ENCODE data around the gene ILF3.

Gene ILF3

GRCh38 chr19:10653732-10654609 is at the start of gene ILF3:
Gene ILF3 (plus strand): TSS chr19:10654346. CDS start chr19:10670606, 16,260 bp downstream.
- peak; percentile 98 for DNase-seq

- no peak for DNase-seq
Measured at GRCh38 chr19:10604460-10604980, 49.6 kb upstream of the ILF3 start.

GRCh38 chr19:10611907-10612306 is 42.2 kb upstream of the ILF3 start:
- no peak for DNase-seq

- DNase-seq = no peak
Measured at GRCh38 chr19:10612499-10613119, 41.5 kb upstream of the ILF3 start.

GRCh38 chr19:10615429-10616023 is 38.6 kb upstream of the ILF3 start:
- no peak for DNase-seq

DNA sequence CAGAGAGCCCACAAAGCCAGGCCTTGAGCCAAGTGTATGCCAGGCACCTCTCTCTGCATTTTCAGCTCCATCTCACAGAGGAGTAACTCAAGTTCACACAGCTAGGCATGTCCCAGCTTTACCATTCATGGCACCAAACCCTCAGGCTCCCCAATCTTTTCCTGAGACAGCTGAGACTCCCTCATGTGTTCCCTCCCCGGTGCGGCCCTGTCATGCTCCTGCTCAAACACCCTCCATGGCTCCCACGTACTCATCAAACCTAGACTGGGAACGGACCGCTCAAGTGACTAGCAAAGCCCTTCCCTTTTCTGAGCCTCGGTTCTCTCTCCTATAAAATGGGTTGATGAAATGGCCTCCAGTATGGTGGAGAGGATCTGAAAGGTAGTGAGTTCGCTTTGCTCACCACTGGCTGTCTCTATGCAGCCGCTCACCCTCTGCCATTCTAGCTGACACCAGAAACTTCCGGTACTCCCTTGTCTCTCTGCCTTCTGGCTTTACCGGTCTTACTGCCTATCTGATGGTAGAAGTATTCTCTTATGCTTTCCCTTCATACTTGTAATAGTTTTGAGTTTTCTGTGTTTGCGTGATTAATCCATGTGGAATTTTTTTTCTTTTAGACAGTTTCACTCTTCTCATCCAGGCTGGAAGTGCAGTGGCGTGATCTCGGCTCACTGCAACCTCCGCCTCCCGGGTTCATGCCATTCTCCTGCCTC is 36.6 kb upstream of the ILF3 start:
- DNase-seq = no peak

GRCh38 chr19:10618846-10619245 is 35.3 kb upstream of the ILF3 start:
- no peak for DNase-seq

GRCh38 chr19:10620786-10621185 is 33.4 kb upstream of the ILF3 start:
- no peak for DNase-seq

DNA sequence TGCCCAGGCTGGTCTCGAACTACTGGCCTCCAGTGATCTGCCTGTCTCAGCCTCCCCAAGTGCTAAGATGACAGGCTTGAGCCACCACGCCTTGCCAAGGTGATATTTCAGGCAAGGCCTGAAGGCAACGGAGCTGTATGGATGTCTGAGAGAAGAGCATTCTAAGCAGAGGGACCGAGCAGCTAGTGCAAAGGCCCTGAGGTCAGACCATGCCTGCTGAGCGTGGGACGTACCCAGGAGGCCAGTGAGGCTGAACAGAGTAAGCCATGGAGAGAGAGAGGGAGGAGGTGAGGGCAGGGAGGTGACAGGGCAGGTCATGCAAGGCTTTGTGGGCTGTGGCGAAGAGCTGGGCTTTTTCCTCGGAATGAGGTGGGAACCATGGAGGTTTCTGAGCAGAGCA is 32.2 kb upstream of the ILF3 start:
- DNase-seq = no peak

- DNase-seq = no peak
Measured at GRCh38 chr19:10624585-10624984, 29.6 kb upstream of the ILF3 start.

- no peak for DNase-seq
Measured at GRCh38 chr19:10625003-10625761, 29.0 kb upstream of the ILF3 start, which contains the start of gene SLC44A2. Gene SLC44A2 (plus strand): TSS chr19:10625553. CDS start chr19:10625634, 81 bp downstream.

DNA sequence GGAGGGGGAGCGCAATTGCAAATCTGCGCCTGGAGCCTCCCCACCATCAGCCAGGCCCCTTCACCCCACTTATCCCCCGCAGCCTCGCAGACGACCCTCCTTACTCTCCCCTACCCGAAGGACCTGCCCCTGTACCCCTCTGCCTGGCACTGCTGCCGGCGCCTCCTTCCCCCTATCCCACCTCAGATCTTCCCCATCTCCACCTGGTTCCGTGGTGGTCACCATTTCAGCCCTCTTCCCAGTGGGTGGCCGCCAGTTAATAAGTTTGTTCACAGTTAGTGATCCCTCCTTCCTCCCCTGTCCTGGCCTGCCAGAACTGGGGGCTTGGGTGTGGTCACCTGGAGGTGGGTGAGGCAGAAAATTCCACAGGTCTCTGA is 28.4 kb upstream of the ILF3 start:
- no peak for DNase-seq

- no peak for DNase-seq
Measured at GRCh38 chr19:10631874-10632273, 22.3 kb upstream of the ILF3 start.

GRCh38 chr19:10634430-10634829 is 19.7 kb upstream of the ILF3 start:
- no peak for DNase-seq

DNA sequence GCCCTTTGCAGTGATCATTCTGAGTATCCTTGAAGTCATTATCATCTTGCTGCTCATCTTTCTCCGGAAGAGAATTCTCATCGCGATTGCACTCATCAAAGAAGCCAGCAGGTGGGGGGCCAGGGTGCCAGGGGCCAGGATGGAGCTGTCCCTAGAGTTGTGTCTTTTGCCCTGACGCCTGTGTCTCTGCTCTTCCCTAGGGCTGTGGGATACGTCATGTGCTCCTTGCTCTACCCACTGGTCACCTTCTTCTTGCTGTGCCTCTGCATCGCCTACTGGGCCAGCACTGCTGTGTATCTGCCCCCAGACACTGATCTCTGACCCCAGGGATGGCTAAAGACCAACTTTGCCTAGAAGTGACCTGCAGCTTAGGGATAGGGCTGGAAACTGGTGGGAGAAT is 19.2 kb upstream of the ILF3 start:
- no peak for DNase-seq

DNA sequence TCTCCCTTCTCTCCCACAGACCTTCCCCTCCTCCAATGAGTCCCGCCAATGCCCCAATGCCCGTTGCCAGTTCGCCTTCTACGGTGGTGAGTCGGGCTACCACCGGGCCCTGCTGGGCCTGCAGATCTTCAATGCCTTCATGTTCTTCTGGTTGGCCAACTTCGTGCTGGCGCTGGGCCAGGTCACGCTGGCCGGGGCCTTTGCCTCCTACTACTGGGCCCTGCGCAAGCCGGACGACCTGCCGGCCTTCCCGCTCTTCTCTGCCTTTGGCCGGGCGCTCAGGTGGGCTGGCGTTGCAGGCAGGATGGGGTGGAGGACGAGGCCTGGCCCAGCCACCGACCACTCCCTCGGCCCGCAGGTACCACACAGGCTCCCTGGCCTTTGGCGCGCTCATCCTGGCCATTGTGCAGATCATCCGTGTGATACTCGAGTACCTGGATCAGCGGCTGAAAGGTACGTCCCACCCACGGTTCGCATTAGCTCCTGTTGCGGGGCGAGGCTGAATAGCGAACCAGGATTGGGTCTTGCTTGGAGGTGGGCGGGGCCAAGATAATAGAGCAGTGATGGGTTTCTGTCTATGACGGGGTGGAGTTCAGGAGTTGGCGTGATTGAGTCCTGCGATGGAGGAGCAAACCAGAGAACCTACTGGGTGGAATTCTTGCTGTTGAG is 17.7 kb upstream of the ILF3 start:
- no peak for DNase-seq

DNA sequence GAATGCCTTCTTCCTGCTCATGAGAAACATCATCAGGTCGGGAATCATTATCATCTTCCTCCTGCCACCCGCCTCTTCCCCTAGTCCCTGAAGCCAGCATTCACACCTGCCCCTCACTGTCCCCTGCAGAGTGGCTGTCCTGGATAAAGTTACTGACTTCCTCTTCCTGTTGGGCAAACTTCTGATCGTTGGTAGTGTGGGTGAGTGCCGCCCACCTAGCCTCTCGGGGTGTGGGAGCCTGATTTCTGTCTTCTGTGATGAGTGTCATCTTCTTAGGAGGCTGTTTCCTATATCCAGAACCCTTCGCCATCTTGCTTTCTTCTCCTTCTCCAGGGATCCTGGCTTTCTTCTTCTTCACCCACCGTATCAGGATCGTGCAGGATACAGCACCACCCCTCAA is 16.3 kb upstream of the ILF3 start:
- no peak for DNase-seq

DNA sequence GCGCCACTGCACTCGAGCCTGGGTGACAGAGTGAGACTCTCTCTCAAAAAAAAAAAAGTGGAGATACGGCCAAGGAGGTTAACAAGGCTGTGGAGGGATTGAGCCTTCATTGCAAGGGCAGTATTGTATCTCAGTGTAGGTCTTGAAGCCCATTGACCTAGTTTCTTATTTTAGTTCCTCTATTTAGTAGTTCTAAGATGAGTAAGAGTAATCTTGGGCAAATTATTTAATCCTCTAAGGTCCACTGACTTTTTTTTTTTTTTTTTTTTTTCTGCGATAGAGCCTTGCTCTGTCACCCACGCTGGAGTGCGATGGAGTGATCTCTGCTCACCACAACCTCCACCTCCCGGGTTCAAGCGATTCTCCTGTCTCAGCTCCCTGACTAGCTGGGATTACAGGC is 14.3 kb upstream of the ILF3 start:
- no peak for DNase-seq

DNA sequence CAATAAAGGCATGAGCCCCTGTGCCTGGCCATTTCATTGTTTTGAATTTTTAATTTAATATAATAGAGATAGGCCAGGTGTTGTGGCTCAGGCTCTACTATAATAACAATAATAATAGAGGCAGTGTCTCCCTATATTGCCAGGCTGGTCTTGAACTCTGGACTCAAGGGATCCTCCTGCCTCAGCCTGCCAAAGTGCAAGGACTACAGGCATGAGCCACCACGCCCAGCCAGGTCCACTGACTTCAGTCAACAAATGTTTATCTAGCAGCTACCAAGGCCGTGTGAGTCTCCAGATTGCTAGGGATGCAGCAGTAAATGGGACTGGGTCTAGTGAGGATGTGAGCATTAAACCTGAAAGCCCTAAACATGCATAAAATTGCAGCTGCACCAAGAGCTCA is 13.8 kb upstream of the ILF3 start:
- DNase-seq = no peak

DNA sequence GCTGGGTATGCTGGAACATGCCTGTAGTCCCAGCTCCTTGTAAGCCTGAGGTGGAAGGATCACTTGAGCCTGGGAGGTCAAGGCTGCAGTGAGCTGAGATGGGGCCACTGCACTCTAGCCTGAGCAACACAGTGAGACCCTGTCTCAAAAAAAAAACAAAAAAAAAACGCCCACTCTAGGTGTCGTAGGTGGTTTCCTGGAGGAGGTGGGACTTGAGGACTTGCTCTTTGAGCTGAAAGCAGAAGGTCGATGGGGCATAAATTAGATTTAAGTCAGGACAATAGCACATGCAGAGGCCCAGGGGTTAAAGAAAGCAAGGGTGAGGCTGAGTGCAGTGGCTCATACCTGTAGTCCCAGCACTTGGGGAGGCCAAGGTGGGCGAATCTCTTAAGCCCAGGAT is 12.9 kb upstream of the ILF3 start:
- no peak for DNase-seq

DNA sequence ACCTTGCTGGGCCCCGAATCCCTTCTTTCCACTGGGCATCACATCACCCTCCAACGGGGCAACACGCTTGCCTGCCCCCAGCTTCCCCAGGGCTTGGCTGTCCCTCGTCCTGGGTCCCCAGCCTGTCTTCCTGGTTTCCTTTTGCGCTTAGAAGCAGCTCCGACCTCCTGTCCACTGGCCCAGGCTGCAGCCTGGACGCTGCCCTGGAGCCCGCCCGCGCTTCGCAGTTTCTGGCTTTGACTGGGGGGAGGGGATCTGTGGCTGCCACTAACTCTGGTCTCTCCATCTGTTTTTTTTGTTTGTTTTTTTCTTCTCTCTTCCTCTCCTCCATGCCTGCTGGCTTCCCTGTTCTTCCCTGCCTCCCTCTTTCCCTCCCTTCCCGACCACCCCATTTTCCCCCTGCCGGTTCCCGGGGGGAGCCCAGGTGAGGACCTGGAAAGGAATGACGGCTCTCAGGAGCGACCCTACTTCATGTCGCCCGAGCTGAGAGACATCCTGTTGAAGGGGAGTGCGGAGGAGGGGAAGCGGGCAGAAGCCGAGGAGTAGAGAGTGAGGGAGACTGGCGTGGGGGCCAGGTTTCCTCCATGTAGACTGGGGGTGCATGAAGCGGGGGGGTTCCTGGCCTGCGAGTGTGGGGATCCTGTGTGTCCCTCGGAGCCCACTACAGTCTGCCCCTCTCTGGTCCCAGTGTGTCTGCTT is 11.5 kb upstream of the ILF3 start:
- DNase-seq = no peak
